Parathyroid adenoma (tissue), 2 donors: ENCODE data around the gene TNFRSF18.
A peak's percentile ranks its signal among the peaks of the same experiment; 100 is the strongest.

Experiments
- H2AFZ ChIP-seq: fragments of 300-600 bp; sonication (generic); one replicate; pipeline ENCODE4 v1.7.0; 2017; ENCODE audit warnings: antibody characterized with exemption, mild to moderate bottlenecking
- H3K27ac ChIP-seq: fragments of 300-600 bp; sonication (generic); one replicate; pipeline ENCODE4 v1.7.0; 2017
- H3K27me3 ChIP-seq: fragments of 300-600 bp; sonication (generic); one replicate; pipeline ENCODE4 v1.7.0; 2017; ENCODE audit warnings: low read length; ENCODE audit not compliant: control insufficient read depth, insufficient read depth
- H3K36me3 ChIP-seq: fragments of 300-600 bp; sonication (generic); one replicate; pipeline ENCODE4 v1.7.0; 2017; ENCODE audit warnings: low read length; ENCODE audit not compliant: control insufficient read depth, insufficient read depth
- H3K4me1 ChIP-seq: fragments of 300-600 bp; sonication (generic); one replicate; pipeline ENCODE4 v1.7.0; 2017; ENCODE audit warnings: control low read depth
- H3K4me2 ChIP-seq: fragments of 300-600 bp; sonication (generic); one replicate; pipeline ENCODE4 v1.7.0; 2017; ENCODE audit warnings: low read length
- H3K4me3 ChIP-seq: fragments of 300-600 bp; sonication (generic); one replicate; pipeline ENCODE4 v1.7.0; 2017; ENCODE audit warnings: low read depth, low read length
- H3K79me2 ChIP-seq: fragments of 300-600 bp; sonication (generic); one replicate; pipeline ENCODE4 v1.7.0; 2017; ENCODE audit warnings: control low read depth
- H3K9ac ChIP-seq: fragments of 300-600 bp; sonication (generic); one replicate; pipeline ENCODE4 v1.7.0; 2017; ENCODE audit warnings: mild to moderate bottlenecking
- H3K9me3 ChIP-seq: fragments of 300-600 bp; sonication (generic); one replicate; pipeline ENCODE4 v1.7.0; 2017; ENCODE audit warnings: low read length; ENCODE audit not compliant: control insufficient read depth
- CTCF ChIP-seq: fragments of 300-600 bp; sonication (generic); IDR thresholded peaks from one replicate; pipeline ENCODE4 v1.7.0; 2017; ENCODE audit warnings: antibody characterized with exemption, mild to moderate bottlenecking
- donor health status: primary hyperparathyroidism.

Gene TNFRSF18

DNA sequence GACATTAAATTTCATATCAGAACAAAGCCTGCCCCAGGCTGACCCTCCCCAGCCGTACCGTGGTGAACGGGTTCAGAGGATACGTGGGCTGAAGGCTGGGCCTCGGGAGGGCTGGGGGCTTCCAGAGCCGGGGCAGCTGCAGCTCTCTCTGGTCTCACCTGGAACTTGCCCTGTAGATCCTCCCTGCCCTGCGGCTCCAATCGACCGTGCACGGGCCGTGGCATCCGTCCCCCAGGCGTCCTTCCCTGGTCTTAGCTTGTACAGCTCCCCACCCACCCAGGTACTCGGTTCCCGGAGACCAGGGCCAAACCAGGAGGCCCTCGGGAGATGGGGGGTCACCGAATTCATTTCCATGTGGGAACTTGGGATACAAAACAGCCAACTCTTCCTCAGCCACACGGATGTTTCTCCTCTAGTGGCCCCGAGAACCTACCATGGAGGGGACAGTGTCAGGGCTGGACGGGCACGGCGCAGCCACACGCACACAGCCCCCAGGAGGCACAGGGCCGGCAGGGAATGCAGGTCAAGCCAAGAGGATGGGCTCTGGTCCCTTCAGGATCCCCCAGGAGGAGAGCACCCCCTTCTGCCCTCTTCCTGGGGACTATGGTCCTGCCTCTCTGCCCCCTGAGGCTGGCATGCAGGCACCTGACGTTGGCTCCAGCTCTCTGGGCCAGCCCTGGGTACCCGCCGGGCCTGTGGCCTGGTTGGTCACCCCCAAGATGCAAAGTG is 28.8 kb upstream of the TNFRSF18 start:
- Histone ChIP-seq H3K4me3 (no peak overlapping the region), H3K9me3 (no peaks in the 10 kb centered on the region), H2AFZ (no peak overlapping the region), H3K27ac (no peak overlapping the region), H3K4me1 (peaks cover 2% of the 10 kb centered on the region), H3K79me2 (peaks cover 7% of the 10 kb centered on the region), H3K9ac (no peak overlapping the region), H3K27me3 (no peaks in the 10 kb centered on the region), H3K36me3 (no peaks in the 10 kb centered on the region), H3K4me2 (no peak overlapping the region)
- no peak for TF ChIP-seq CTCF

GRCh38 chr1:1234180-1234808 is 27.9 kb upstream of the TNFRSF18 start:
- no peaks in the 10 kb centered on the region for H3K36me3 ChIP-seq
- no peaks in the 10 kb centered on the region for H3K9me3 ChIP-seq
- no peak overlapping the region for H3K27ac ChIP-seq
- no peaks in the 10 kb centered on the region for H3K27me3 ChIP-seq
- no peak overlapping the region for H2AFZ ChIP-seq
- H3K79me2 ChIP-seq: peaks cover 16% of the 10 kb centered on the region
- no peak overlapping the region for H3K9ac ChIP-seq
- TF ChIP-seq CTCF: no peak
- H3K4me1 ChIP-seq: peaks cover 5% of the 10 kb centered on the region
- no peak overlapping the region for H3K4me3 ChIP-seq
- H3K4me2 ChIP-seq: no peak overlapping the region

- Histone ChIP-seq H3K4me3 (no peak overlapping the region), H3K4me2 (no peak overlapping the region), H3K27ac (no peak overlapping the region), H3K4me1 (peaks cover 5% of the 10 kb centered on the region), H3K9me3 (no peaks in the 10 kb centered on the region), H3K36me3 (no peaks in the 10 kb centered on the region), H3K79me2 (peaks cover 24% of the 10 kb centered on the region), H2AFZ (no peak overlapping the region), H3K9ac (no peak overlapping the region), H3K27me3 (no peaks in the 10 kb centered on the region)
- no peak for TF ChIP-seq CTCF
Observed at GRCh38 chr1:1233567-1233892, 27.1 kb upstream of the TNFRSF18 start.

DNA sequence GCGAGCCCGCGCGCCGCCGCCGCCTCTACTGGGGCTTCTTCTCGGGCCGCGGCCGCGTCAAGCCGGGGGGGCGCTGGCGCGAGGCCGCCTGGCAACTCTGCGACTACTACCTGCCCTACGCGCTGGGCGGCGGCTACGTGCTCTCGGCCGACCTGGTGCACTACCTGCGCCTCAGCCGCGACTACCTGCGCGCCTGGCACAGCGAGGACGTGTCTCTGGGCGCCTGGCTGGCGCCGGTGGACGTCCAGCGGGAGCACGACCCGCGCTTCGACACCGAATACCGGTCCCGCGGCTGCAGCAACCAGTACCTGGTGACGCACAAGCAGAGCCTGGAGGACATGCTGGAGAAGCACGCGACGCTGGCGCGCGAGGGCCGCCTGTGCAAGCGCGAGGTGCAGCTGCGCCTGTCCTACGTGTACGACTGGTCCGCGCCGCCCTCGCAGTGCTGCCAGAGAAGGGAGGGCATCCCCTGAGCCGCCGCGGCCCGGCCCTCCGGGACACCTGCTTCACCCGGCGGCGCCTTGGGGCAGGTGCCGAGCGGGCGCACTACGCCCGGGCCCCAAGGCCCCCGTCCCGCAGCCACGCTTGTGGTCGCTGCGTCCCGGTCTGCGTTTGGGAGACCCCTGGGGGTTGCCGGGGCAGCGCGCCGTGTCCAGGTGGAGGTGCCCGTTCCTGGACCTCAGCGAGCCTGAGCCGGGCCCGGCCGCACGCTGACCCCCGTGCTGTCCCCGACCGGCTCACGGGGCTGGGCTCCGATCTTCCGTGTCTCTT is 26.6 kb upstream of the TNFRSF18 start:
- peaks cover 5% of the 10 kb centered on the region for H3K4me1 ChIP-seq
- no peak overlapping the region for H3K4me3 ChIP-seq
- TF ChIP-seq CTCF: no peak
- no peak overlapping the region for H2AFZ ChIP-seq
- no peak overlapping the region for H3K9ac ChIP-seq
- no peaks in the 10 kb centered on the region for H3K9me3 ChIP-seq
- H3K4me2 ChIP-seq: peak overlapping the region; percentile 42
- peaks cover 27% of the 10 kb centered on the region for H3K79me2 ChIP-seq
- no peaks in the 10 kb centered on the region for H3K36me3 ChIP-seq
- no peaks in the 10 kb centered on the region for H3K27me3 ChIP-seq
- no peak overlapping the region for H3K27ac ChIP-seq
